HG03108 (cell line): ENCODE measurements around the gene C8G.

ENCODE experiments used
- ATAC-seq: cut with Tn5 transposase; IDR thresholded peaks from one replicate; pipeline ENCODE4 v1.9.1; 2021; ENCODE audit warnings: moderate library complexity; ENCODE audit not compliant: unreplicated experiment

The C8G gene

DNA sequence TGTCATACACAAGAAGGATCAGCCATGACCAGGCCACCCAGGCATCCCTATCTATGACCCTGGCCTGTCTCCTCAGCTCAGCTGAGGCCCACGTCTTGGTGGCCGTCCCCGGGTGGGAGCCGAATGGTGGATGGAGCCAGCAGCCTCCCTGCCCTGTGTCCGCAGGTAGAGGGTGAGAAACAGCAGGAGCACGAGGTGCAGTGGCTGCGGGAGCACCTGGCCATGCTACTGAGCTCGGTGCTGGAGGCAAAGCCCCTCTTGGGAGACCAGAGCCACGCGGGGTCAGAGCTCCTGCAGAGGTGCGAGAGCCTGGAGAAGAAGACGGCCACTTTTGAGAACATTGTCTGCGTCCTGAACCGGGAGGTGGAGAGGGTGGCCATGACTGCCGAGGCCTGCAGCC is 25.0 kb upstream of the C8G start:
- ATAC-seq = no peak

- ATAC-seq = no peak
These were observed 24.3 kb upstream of the C8G start for GRCh38 chr9:136920734-136921231.

GRCh38 chr9:136921307-136921706 is 23.7 kb upstream of the C8G start:
- ATAC-seq = no peak

GRCh38 chr9:136921718-136922117 is 23.3 kb upstream of the C8G start:
- ATAC-seq = no peak

DNA sequence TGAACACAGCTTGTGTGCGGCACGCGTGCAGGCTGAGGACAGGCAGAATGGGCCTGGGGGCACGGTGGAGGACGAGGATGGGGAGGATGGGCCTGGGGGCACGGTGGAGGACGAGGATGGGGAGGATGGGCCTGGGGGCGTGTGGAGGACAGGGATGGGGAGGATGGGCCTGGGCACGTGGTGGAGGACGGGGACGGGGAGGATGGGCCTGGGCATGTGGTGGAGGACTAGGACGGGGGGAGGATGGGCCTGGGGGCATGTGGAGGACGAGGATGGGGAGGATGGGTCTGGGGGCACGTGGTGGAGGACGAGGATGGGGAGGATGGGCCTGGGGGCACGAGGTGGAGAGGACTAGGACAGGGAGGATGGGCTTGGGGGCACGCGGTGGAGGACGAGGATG is 22.5 kb upstream of the C8G start:
- ATAC-seq = no peak

DNA sequence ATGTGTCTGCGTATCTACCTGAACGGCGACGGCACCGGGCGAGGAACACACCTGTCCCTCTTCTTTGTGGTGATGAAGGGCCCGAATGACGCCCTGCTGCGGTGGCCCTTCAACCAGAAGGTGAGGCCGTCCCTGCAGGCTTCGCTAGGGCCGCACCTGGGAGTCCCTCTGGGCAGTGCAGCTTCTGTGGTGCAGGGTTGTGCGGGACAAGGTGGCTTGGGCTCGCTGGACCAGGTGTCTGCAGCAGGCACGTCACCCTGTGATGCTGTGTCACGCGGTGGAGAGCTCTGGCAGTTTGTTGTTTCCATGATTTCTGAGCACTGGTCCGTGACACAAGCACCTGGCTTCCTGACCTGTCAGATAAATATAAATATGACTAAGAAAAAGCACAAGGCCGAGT is 21.2 kb upstream of the C8G start:
- ATAC-seq = no peak

DNA sequence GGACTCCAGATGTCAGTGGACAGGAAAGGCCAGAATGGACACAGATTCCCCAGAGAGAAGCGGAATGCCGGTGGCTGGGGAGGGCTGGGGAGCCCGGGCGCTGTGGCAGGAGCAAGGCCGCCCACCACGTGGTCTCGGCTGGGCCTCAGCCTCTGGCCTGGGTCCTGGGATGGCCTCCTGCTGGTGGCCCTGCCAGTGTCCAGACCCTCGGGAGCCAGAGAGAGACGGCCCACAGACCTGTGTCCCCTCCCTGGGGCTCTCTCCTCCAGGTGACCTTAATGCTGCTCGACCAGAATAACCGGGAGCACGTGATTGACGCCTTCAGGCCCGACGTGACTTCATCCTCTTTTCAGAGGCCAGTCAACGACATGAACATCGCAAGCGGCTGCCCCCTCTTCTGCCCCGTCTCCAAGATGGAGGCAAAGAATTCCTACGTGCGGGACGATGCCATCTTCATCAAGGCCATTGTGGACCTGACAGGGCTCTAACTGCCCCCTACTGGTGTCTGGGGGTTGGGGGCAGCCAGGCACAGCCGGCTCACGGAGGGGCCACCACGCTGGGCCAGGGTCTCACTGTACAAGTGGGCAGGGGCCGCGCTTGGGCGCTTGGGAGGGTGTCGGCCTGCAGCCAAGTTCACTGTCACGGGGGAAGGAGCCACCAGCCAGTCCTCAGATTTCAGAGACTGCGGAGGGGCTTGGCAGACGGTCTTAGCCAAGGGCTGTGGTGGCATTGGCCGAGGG is 19.5 kb upstream of the C8G start:
- no peak for ATAC-seq

DNA sequence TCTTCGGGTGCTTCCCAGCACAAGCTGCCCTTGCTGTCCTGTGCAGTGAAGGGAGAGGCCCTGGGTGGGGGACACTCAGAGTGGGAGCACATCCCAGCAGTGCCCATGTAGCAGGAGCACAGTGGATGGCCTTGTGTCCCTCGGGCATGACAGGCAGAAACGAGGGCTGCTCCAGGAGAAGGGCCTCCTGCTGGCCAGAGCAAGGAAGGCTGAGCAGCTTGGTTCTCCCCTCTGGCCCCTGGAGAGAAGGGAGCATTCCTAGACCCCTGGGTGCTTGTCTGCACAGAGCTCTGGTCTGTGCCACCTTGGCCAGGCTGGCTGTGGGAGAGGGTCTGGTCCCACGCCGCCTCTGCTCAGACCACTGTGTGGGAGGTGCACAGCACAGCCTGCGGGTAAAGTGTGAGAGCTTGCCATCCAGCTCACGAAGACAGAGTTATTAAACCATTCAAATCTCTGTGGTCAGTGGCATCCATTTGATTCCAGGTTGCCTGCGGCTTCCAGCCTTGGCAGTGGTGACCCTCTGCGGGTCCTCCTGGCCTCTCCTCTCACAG is 18.8 kb upstream of the C8G start:
- no peak for ATAC-seq

DNA sequence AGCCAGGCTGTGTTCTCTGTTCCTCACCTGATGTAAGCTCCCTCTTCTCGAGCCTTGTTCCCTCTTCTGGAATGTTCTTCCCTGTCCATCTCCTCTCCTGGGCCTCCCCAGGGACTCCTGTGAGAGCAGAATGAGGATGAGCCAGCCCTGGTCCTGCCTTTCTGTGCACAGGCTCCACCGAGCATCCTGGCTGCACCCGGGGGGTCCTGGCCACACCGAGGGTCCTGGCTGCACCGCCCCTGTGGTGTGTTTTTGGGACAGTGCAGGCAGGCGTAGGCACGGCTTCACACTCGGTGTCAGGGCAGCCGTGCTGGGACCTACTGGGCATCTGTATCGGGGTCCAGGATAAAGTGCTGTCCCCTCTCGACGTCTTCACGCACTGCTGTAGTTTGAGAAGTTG is 18.3 kb upstream of the C8G start:
- ATAC-seq = no peak

DNA sequence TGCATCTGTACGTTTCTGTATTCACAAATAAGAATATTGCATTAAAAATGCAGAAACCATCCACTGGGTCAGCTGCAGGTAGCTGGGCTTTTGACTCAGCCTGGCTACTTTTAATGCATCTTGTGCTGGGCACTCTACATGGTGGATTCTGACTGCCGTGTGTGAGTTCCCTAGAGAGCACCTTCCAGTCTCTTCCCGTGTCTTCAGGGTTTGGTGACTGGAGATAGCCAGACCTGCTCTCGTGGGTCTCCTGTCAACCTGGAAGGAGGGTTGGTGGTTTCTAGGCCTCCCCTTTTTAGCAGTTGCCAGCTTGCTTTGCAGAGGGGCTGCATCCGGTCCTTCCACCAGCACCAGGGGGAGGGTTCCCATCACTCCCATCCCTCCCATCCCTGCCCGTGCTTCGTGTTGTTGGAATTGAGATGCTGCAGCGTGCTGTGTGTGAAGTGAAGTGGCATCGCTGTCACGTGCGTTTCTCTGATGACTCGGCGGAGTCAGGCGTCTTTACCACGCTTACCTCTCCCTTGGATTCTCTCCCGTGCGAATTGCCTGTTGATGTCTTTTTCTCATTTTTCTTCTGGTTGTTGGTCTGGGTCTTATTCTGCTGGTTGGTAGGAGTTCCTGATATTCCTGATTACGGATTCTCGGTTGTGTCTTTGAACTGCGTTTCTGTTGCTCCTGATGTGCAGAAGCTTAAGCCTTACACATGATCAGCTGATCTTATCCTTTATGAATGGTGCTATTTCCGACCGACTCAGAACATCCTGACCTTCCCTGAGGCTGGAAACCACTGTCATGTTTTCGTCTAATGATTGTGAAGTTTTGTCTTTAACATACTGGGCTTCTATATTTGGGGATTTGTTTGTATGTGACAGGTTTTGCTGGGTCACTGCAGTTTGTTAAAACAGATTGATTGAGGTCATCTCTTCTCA is 17.4 kb upstream of the C8G start:
- no peak for ATAC-seq

DNA sequence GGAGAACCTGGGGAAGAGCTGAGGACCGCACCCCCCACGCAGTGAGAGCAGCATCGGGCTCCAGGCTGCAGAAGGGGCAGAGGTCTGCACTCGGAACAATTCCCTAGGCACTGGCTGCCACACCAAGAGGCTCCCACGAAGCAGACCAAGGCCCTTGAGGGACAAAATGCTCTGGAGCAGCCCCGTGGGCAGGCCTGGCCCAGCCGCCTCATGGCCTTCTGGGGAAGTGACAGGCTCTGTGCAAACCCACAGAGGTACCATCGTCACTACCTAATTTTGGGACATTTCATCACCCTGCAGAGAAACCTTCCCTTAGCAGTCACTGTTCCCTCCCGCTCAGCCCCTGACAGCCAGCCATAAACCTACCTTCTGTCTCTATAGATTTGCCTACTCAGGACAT is 16.5 kb upstream of the C8G start:
- no peak for ATAC-seq

- no peak for ATAC-seq
These were observed 15.0 kb upstream of the C8G start for GRCh38 chr9:136930014-136930413.

GRCh38 chr9:136931611-136932130 is 13.4 kb upstream of the C8G start:
- ATAC-seq = no peak

- no peak for ATAC-seq
These were observed 10.8 kb upstream of the C8G start for GRCh38 chr9:136934277-136934676.

GRCh38 chr9:136935651-136936050 is 9.4 kb upstream of the C8G start:
- ATAC-seq = no peak

DNA sequence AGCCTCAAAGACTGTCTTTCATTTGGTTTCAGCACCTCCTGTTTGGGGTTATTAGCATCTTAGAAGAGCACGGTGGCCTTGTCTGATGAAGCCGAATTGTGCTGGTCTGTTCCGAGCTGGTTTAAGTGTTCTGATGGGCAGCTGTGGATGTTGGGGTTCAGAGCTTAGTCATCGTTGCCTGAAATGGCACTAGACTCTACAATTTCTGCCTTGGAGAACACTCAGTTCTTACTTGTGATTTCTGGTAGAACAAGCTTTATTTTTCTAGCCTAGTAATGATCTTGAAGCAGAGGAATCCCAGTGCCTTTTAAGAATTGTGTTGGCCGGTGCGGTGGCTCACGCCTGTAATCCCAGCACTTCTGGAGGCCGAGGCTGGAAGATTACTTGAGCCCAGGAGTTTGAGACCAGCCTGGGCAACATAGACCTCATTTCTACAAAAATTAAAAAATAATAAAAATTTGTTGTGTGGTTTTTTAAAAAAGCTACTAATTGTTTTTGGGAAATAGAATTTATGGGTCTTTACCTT is 8.3 kb upstream of the C8G start:
- ATAC-seq = no peak

DNA sequence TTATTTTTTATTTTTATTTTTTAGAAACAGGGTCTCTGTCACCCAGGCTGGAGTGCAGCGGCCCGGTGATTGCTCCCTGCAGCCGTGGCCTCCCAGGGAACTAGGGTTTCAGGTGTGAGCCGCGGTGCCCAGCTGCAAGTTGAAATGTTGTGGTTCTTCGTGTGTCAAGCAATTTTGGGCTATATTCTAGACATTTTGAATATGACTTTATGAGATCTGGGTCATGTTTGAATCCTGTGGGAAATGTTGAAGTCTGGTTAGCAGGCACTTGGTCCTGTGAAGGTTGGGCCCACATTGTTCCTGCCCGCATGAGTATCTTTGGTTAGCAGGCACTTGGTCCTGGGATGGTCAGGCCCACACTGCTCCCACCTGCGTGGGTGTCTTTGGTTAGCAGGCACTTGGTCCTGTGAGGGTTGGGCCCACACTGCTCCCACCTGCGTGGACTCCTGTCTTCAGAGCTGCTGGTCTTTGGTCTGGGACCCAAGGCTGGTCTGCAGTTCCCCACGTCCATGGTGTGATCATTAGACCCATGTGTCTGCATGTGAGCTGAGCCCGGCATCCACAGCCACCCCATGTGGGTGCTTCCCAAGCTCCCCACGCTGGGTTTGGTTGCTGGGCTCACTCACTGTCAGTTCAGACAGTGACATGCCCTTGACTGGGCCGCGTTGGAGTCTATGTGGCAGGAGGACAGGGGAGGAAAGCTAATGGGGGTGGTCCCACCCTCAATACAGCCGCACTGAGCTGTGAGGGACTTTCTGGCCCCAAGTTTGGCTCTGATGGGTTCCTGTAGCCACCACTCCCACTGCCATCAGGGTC is 7.6 kb upstream of the C8G start:
- no peak for ATAC-seq

DNA sequence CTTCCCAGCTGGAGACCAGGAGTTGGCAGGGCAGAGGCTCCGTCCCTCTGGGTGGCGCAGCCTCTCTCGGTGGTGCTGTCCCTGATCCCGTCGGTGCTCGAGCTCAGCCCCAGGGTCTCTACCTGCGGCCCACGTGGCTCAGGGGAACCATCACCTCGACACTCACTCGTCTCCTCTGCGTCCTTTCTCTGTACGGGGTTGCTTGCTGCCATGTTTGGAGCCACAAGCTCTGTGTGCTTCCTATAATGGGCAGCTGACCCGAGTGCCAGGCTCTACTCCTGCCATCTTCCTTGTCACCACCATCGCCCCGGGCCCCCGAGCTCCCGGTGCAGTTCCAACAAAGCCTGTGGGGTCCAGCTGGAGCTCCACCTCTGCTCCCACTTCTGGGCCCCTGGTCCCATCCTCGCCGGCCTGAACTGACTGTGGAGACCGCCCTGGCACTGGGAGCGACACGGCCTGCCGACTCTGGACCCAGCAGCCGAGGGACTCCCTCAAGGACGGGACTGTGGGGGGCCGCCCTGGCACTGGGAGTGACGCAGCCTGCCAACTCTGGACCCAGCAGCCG is 5.5 kb upstream of the C8G start:
- no peak for ATAC-seq

GRCh38 chr9:136939996-136940525 is 5.0 kb upstream of the C8G start:
- ATAC-seq = no peak
